Heart left ventricle (tissue), 16 donors: ENCODE results near the gene LAD1. TPM values are rescaled to one million over a fixed set of nuclear protein-coding genes. Genes with fewer than 3 reads are reported as not detected.

Source experiments
- ATAC-seq, 4 donors: fragments of 200-7000 bp; cut with Tn5 transposase; one replicate each; pipeline ENCODE4 v1.9.1; 2020 to 2022; ENCODE audit warnings: moderate library complexity in 4 of 4, mild to moderate bottlenecking in 3 of 4, moderate number of reproducible peaks in 1 of 4
- DNase-seq, 5 donors: peaks; one replicate each; pipeline ENCODE4 v3.0.0-alpha.2; 2020
- H3K27ac ChIP-seq, 12 donors: fragments of 200-600 bp; sonication (generic) in 4 of 12; one replicate each; pipeline versions ENCODE4 v1.5.0 to v1.8.0; 2016 to 2022; ENCODE audit warnings: mild to moderate bottlenecking in 2 of 12
- H3K27me3 ChIP-seq, 9 donors: fragments of 200-600 bp; sonication (generic) in 2 of 9; one replicate each; pipeline versions ENCODE4 v1.5.1 to v1.8.0; 2016 to 2022; ENCODE audit warnings: mild to moderate bottlenecking in 3 of 9
- H3K36me3 ChIP-seq, 9 donors: fragments of 200-600 bp; sonication (generic) in 2 of 9; one replicate each; pipeline versions ENCODE4 v1.5.0 to v1.8.0; 2018 to 2022; ENCODE audit warnings: mild to moderate bottlenecking in 2 of 9
- H3K4me1 ChIP-seq, 12 donors: fragments of 200-600 bp; sonication (generic) in 4 of 12; one replicate each; pipeline versions ENCODE4 v1.5.0 to v1.8.0; 2016 to 2022; ENCODE audit warnings: mild to moderate bottlenecking in 3 of 12
- H3K4me3 ChIP-seq, 12 donors: fragments of 200-600 bp; sonication (generic) in 4 of 12; one replicate each; pipeline versions ENCODE4 v1.5.0 to v1.8.0; 2017 to 2022; ENCODE audit warnings: mild to moderate bottlenecking in 9 of 12, moderate library complexity in 4 of 12
- H3K9me3 ChIP-seq, 12 donors: fragments of 200-600 bp; sonication (generic) in 4 of 12; one replicate each; pipeline versions ENCODE4 v1.5.0 to v1.8.0; 2016 to 2022; ENCODE audit warnings: mild to moderate bottlenecking in 1 of 12
- POLR2A ChIP-seq, 2 donors: fragments of 450-650 bp; IDR thresholded peaks; one replicate each; pipeline ENCODE4 v1.6.1; 2017; ENCODE audit warnings: antibody characterized with exemption in 2 of 2, mild to moderate bottlenecking in 2 of 2, moderate library complexity in 2 of 2
- WGBS, 4 donors: extraction: QIAGEN DNeasy Blood & Tissue Kit in 2 of 4; methylation state at CpG; one replicate each; pipeline versions ENCODE4 v1.1.5 to v1.1.7; 2013 to 2018; 5-methylcytosine and 5-hydroxymethylcytosine counted together
- intact Hi-C, 10 donors: fragments of 100-400 bp; cut with DNase I; formaldehyde crosslinking; loops; one replicate each; pipeline versions ENCODE4 v1.11.1 to v1.14.2; 2022
- polyA plus RNA-seq, 2 donors: library from polyadenylated mRNA; stranded (reverse); fragments of 200-250 nt; gene quantifications; one replicate each; pipeline ENCODE4 v1.2.3, GENCODE V29; 2013
- total RNA-seq, 9 donors: library from RNA; depleted of rRNA in 2 of 9; stranded (reverse); fragments of >200 nt in 2 of 9; fragmentation: NEBNext Ultra II Directional in 3 of 9; extraction: Animal tissue kit (Norgen Biotek cat#: 25700) in 3 of 9; gene quantifications; one replicate each; pipeline versions ENCODE4 v1.1.0 to v1.2.4, GENCODE V29; 2016 to 2023
- TF ChIP-seq, protein P1 (sequence below), 12 donors: fragments of 200-600 bp; sonication (generic) in 4 of 12; IDR thresholded peaks; one replicate each; pipeline versions ENCODE4 v1.5.0 to v1.8.0; 2018 to 2022; ENCODE audit warnings: antibody characterized with exemption in 12 of 12, mild to moderate bottlenecking in 5 of 12
- donor health status: ischemic (EF 13 %, LVEDD 7.1; RV severe dilation, severe dysfunction).
- donor health status: healthy with polysubstance abuse.
- donor health status: DM: no; HTN: yes; CAD: no.
- donor health status: DM: no; HTN: no; CAD: no.
- donor health status: ischemic (EF 25% LVEDD 6.9; RV normal size, moderate dysfunction).
- donor health status: ischemic (EF 25% LVEDD 5.7; RV mildly dilated, moderate dysfunction).
- donor health status: healthy.
- donor health status: DM: yes; HTN: yes; CAD: no.
- donor health status: ischemic (EF 35%, LVEDD 5.7; RV mildly dilated, moderate dysfunction).
- donor health status: nonischemic (EF 11% LVEDD 7.7; RV severe dilation, severe dysfunction).
- donor health status: DM: yes; HTN: yes; CAD: no.
- donor health status: PGD.
- donor health status: ischemic (EF 29% LVEDD 5.4; RV normal size, mild dysfunction).
- donor health status: nonischemic (EF 23%, LVEDD 6.1; RV moderate dilation, normal function).

LAD1 gene
- total and polyA plus RNA-seq, 11 donors = 2.0 to 99.2 (median 6.9) TPM

GRCh38 chr1:201414051-201414738 is 15.1 kb upstream of the LAD1 start:
- DNase-seq (no peak), ATAC-seq (no peak)
- Histone ChIP-seq H3K4me3 (no peak overlapping the region), H3K27me3 (no peaks in the 10 kb centered on the region), H3K27ac (no peak overlapping the region), H3K36me3 (no peaks in the 10 kb centered on the region), H3K9me3 (no peaks in the 10 kb centered on the region), H3K4me1 (peaks cover 0 to 1% (median 0%) of the 10 kb centered on the region in 12 donors)
- intact Hi-C loops = loop anchor here in 1 of 10 donors (5.0 kb wide), 1 partner anchor 57 kb away; no protein-coding TSS in a partner anchor
- WGBS, 4 donors = 94 to 97% (median 94%) methylated on average over 6 to 15 of the region's 15 CpGs
- TF ChIP-seq, protein P1, sequence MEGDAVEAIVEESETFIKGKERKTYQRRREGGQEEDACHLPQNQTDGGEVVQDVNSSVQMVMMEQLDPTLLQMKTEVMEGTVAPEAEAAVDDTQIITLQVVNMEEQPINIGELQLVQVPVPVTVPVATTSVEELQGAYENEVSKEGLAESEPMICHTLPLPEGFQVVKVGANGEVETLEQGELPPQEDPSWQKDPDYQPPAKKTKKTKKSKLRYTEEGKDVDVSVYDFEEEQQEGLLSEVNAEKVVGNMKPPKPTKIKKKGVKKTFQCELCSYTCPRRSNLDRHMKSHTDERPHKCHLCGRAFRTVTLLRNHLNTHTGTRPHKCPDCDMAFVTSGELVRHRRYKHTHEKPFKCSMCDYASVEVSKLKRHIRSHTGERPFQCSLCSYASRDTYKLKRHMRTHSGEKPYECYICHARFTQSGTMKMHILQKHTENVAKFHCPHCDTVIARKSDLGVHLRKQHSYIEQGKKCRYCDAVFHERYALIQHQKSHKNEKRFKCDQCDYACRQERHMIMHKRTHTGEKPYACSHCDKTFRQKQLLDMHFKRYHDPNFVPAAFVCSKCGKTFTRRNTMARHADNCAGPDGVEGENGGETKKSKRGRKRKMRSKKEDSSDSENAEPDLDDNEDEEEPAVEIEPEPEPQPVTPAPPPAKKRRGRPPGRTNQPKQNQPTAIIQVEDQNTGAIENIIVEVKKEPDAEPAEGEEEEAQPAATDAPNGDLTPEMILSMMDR (IDR thresholded peaks at IDR 0.05) = no peak
- TF ChIP-seq POLR2A (IDR thresholded peaks at IDR 0.05) = no peak

GRCh38 chr1:201411292-201411691 is 12.2 kb upstream of the LAD1 start:
- no peak for DNase-seq
- H3K4me3 ChIP-seq = no peak overlapping the region
- intact Hi-C loops = loop anchor here in 1 of 10 donors (5.0 kb wide), 1 partner anchor 54 kb away; no protein-coding TSS in a partner anchor
- H3K9me3 ChIP-seq = no peaks in the 10 kb centered on the region
- 92 to 97% (median 95%) methylated on average over 8 to 12 of the region's 12 CpGs for WGBS, 4 donors
- TF ChIP-seq, protein P1 (IDR thresholded peaks at IDR 0.05) = no peak
- TF ChIP-seq POLR2A (IDR thresholded peaks at IDR 0.05) = no peak
- no peaks in the 10 kb centered on the region for H3K27me3 ChIP-seq
- H3K36me3 ChIP-seq = no peaks in the 10 kb centered on the region
- H3K4me1 ChIP-seq = peaks cover 0 to 16% (median 4%) of the 10 kb centered on the region in 12 donors
- no peak overlapping the region for H3K27ac ChIP-seq
- ATAC-seq = no peak

GRCh38 chr1:201409440-201409839 is 10.3 kb upstream of the LAD1 start:
- Histone ChIP-seq H3K36me3 (no peaks in the 10 kb centered on the region), H3K9me3 (no peaks in the 10 kb centered on the region), H3K27ac (no peak overlapping the region), H3K4me3 (no peak overlapping the region), H3K4me1 (peaks cover 0 to 20% (median 4%) of the 10 kb centered on the region in 12 donors), H3K27me3 (no peaks in the 10 kb centered on the region)
- ATAC-seq = no peak
- TF ChIP-seq, protein P1 (IDR thresholded peaks at IDR 0.05) = no peak
- TF ChIP-seq POLR2A (IDR thresholded peaks at IDR 0.05) = no peak
- DNase-seq = no peak
- 57 to 76% (median 63%) methylated on average over 8 of the region's 8 CpGs for WGBS, 4 donors
- intact Hi-C loops = loop anchor here in 9 of 10 donors (2.0 to 5.0 kb wide), 5 partner anchors 62 to 157 kb away; no protein-coding TSS in a partner anchor

- Histone ChIP-seq H3K27me3 (no peaks in the 10 kb centered on the region), H3K4me1 (peaks cover 0 to 22% (median 4%) of the 10 kb centered on the region in 12 donors), H3K4me3 (no peak overlapping the region), H3K27ac (no peak overlapping the region), H3K36me3 (no peaks in the 10 kb centered on the region), H3K9me3 (no peaks in the 10 kb centered on the region)
- ATAC-seq (no peak), DNase-seq (no peak)
- intact Hi-C loops = loop anchor here in 9 of 10 donors (1.0 to 5.0 kb wide), 6 partner anchors 61 to 157 kb away; no protein-coding TSS in a partner anchor
- no peak for TF ChIP-seq POLR2A (IDR thresholded peaks at IDR 0.05)
- TF ChIP-seq, protein P1 (IDR thresholded peaks at IDR 0.05) = no peak
- 50 to 55% (median 54%) methylated on average over 3 of the region's 3 CpGs for WGBS, 4 donors
Measured at GRCh38 chr1:201408834-201409200, 9.7 kb upstream of the LAD1 start.
